SH-SY5Y (cell line): Measurements from ENCODE around the gene NPR2.
A peak's percentile ranks its signal among the peaks of the same experiment; 100 is the strongest.

ENCODE experiments used
- GATA2 ChIP-seq: IDR thresholded peaks from 2 replicates; pipeline ENCODE4 v1.6.1; 2011; ENCODE audit warnings: mild to moderate bottlenecking, low read depth, low read length
- GATA3 ChIP-seq: IDR thresholded peaks from 2 replicates; pipeline ENCODE4 v1.6.1; 2011; ENCODE audit warnings: low read depth, mild to moderate bottlenecking, low read length, moderate library complexity

NPR2 gene

DNA sequence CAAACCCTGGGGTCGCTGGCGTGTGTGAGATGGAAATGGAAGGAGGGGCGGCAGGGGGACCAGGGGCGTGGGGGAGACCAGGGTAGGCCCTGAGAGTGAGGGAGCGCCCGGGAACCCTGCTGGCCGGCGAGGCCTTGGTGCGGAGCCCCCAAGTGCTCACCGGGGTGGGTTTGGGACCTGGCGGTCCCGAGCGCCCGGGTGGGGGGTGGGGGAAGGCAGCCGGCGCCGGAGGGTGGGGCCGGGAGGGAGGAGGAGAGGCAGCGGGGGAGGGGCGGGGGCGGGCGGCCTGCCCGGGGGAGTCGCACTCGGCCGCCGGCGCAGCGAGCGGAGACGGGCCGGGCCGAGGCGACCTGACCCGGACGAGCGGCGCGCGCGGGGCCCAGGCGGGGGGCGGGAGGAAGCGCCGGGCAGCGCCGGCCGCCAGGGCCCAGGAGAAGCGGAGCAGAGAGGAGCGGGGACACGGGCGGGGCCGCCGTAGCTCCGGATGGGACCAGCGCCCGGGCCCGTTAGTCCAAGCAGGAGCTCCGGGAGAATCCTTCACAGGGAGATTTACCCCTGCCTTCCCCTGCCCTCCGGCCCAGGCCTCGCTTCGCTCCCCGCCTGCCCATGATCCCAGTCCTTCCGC lies at the start of gene NPR2:
Gene NPR2 (plus strand): TSS at position 295 of the 625 bp plus-strand sequence. CDS start 818 bp downstream, outside the sequence.
- TF ChIP-seq GATA3: no peak
- TF ChIP-seq GATA2: no peak

DNA sequence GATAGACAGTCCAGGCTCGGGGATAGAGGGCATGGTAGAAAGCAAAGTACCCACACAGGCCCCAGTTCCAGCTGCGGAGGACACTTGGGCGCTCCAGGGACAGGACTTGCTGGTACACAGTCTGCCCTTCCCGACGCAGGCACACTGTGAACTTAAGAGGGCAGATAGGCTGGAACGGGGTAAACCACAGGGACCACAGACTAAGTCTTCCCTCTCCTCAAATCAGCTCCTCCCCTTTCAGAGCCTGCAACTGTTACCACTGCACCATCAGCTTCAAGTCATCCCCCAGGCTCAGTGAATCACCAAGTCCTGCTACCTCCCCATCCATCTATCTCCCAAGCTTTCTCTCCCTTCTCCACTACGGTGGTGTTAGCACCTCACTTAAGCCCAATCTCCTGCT lies 49.7 kb upstream of the NPR2 start:
- TF ChIP-seq GATA3 (no peak), GATA2 (no peak)

DNA sequence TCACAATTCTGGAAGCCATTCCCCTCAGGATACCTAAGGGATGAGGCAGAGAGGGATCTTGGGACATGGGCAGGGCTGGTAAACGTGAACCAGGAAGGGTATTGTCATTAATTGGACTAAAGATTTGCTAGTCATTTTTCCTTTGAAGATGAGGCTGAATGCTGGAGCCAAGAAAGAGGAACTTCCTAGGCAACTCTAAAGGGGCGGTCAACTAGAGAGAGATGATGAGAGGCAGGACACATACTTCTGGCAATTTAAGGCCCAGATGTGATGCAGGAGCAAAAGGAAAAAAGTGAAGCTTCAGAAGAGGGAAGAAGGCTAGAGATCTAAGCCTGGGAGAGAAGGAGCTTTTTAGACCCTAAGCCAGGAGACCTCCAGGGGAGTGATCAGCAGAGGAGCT lies 47.9 kb upstream of the NPR2 start:
- TF ChIP-seq GATA3: no peak
- TF ChIP-seq GATA2: no peak

DNA sequence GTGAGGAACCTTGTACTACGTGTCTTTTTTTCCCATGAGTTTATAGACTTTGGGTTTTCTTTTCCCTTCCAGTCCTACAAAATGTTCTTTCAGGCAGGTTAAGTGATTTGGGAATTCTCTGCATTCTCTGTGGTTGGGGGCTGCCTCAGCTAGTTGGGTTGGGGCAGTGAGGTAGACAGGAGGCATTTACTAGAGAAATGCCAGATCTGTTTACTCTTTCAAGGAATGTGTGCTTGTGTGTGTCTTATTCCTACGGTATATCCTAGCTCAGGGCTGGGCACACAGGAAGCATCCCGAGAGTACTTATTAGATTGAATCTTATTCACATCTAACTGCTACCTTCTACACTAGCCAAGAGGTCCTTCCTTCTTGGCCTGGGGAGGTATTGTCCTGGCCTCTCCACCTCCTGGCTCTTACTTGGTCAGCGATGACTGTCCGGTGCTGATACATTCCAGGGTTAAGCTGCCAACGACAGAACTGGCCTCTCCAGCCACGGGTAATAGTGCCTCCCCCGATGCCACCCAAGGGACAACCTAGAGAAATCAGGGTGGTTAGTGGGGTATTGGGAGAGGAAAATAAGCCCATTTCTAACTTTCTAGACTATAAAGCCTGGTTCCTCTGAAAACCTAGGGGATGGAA lies 47.4 kb upstream of the NPR2 start:
- TF ChIP-seq GATA3 (no peak), GATA2 (no peak)

DNA sequence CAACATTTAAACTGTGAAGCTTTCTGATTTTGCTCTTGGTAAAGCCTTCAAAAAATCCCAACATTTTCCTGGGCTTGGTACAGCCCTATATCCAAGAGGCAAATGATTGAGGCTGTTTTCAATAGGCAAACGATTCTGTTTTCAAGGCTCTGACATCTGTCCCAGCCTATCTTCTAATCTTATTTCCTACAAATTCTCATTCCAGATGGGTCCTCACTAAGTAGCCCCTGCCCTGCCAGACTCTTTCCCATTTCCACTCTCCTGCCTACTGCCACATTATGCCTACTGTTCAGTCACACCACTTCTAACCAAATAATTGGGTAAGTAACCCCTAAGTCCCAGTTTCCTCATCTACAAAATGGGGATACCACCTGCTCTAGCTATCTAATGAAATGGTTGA lies 45.8 kb upstream of the NPR2 start:
- TF ChIP-seq GATA3 (peak; percentile 80; the same call in 1 of the 2 replicates), GATA2 (peak; percentile 87)

DNA sequence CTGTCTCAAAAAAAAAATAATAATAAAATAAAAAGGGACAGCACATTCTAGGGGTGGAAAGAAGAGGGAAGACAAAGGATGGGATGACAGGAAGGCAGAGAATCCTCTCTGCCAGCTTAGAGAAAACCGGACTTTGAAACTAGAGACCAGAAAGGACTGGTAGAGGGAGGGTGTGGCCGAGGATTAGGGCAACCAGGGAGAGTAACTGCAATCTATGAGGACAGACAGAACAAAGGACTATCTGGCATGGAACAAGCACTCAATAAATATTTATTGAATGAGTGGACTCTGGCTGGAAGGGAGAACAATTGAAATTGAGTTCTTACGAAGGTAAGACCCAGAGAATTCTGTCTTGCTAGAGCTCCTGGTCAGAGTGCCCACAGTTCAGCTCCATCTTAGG lies 44.8 kb upstream of the NPR2 start:
- TF ChIP-seq GATA3: no peak
- no peak for TF ChIP-seq GATA2

DNA sequence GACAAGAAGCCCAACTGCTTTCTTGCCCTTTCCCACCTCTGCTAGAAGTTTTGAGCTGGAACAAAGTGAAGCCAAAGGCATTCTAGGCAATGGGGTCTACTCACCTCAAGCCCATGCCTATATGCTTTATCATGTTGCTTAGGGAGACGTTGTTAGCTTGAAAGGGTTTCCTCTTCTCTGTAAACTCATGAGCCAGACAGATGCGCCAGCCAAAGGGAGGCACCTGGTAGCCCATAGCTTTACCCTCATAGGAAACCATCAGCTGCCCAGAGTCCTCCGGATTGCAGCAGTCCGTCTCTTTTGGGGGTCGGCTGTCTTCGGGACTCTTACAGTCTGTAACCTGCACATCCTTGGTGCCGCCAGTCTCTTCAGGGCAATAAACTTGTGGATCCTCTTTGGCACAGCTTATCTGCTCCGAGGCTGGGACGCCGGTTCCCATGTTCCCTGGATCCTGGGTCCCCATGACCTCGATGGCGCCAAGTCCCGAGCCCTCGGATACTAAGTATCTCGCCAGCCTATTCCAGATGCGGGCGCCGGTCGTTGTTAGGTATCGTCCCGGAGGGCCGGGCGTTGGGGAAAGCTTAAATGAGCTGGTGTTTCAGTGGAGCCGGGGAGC lies 43.0 kb upstream of the NPR2 start:
- TF ChIP-seq GATA3: no peak

DNA sequence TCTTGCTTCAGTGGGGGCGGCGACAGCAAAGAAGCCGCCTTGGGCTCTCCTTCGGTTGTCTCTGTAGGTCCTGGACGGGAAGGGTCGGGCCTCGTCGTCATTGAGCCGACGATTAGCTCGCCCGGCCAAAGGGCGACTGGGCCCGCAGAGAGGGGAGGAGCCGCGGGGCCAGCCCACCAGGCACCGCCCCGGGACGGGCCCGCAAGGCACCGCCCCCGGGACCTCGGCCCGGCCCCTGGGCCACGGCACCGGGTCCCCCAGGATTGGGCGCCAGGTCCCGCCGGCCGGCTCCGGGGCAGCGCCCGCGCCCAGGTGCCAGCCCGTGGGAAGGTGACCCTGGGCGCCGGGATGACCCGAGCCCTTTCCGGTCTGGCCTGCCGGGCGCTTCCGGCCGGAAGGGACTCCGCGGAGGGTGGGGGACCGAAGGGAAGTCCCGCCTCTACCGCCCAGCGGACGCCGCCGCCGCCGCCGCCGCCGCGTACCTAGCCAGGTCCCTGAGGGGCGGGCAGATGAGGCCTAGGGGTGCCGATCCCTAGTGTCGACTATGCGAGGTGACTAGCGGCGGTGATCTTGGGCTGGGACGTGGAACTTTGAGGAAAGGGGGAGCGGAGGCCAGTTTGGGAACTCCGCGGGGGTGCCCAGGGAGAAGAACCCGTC lies 42.4 kb upstream of the NPR2 start, which contains the start of the genes GBA2 and RGP1:
Gene GBA2 (minus strand): TSS at position 371 of the 657 bp plus-strand sequence. CDS start 524 bp downstream, outside the sequence.
Gene RGP1 (plus strand): TSS at position 430 of the 657 bp plus-strand sequence. CDS start 469 bp downstream, outside the sequence.
- no peak for TF ChIP-seq GATA2
- TF ChIP-seq GATA3: no peak

DNA sequence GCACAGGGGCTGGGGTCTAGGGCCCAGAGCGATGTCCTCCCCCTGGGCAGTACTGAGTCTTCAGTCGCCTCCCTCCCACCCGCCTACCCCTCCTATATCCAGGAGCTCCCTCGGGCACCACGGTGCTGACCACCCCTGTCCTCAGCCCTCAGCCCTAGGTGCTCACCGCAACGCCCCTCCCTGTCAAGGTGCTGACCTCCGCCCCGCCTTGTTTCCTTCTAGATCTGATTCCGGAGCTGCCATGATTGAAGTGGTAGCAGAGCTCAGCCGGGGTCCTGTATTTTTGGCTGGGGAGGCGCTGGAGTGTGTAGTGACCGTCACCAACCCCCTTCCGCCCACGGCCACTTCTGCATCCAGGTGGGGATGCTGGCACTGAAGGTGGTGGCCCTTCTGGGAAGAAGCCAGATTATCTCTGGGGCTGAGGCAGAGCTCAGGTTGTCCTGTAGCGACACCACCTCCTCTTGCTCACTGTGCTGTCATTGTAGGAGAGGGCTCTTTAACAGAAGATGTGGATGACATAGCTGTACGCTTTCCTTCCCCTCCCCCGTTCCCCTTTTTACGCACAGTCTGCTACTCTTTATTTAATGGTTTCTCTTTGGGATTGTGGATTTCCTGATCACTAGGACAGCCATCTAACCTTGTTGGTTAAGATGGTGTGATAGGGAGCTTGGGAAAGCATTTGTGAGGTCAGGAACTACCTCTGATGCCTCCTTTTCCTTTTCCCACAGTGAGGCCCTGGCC lies 41.7 kb upstream of the NPR2 start:
- TF ChIP-seq GATA2: no peak
- TF ChIP-seq GATA3: no peak

DNA sequence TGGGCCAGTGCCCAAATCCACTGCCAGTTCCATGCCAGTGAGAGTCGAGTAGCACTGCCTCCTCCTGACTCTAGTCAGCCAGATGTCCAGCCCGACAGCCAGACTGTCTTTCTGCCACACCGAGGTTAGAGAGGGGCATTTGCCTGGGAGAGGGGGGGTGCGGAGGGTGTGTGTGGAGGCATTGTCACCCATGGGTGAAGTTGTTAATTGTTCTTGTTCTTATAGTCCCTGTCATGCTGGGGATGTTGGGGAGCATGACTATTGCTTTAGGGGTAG lies 41.2 kb upstream of the NPR2 start:
- TF ChIP-seq GATA2: no peak

DNA sequence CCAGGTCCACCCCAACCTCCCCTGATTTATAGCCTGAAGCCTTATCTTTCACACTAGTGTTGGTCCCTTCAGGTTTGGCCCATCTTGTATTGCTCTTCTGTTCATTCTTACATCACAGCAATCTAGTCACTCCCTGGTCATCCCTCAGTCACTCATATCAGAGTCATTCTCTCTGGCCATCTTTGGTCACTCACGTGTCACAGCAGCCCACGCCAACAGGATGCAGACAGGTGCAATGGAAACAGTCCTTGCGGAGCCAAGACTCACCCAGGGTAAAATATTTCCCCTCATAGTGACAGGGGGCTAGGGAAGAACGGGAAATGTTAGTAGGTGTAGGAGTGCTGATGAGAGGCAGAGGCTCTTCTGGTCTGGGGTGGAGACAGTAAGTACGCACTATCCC lies 37.9 kb upstream of the NPR2 start:
- TF ChIP-seq GATA2: no peak
- TF ChIP-seq GATA3: no peak

DNA sequence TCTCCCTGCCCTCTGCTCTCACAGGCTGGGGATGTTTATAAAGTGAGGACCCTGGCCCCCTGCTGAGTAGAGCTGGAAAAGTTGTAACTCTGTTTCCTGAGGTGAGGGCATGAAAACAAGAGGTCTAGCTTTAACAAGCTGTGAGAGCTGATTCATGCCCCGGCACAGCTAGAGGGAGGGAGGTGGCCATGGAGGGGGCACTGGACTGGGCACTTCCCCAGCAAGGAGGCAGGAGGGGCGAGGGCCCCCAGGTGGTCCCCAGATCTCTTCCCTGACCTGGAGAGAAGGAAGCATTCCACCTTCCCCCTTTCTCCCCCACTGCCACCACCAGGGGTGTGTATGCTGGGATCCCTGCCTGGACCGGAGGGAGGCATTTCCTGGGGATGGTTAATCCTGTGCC lies 37.1 kb upstream of the NPR2 start, which contains the start of gene MSMP:
Gene MSMP (minus strand): TSS at position 13 of the 400 bp plus-strand sequence. CDS start 147 bp downstream, outside the sequence.
- TF ChIP-seq GATA3: no peak
- no peak for TF ChIP-seq GATA2

DNA sequence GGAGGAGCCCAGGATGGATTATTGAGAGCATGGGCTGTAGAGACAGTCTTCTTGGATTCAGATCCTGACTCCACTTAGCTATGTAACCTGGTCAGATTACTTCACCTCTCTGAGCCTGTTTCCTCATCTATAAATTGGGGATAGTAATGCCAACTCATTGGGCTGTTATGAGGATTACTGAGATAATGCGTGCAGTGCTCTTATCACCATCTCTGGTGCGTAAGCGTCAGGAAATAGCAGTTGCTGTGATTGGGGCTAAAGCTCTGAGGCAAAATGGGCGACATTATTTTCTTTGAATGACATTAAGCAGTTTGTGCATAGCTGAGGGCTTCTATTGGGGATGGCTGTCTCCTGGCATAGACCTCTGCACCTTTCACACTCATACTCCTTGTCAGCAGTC lies 36.3 kb upstream of the NPR2 start:
- TF ChIP-seq GATA2: no peak
- no peak for TF ChIP-seq GATA3

DNA sequence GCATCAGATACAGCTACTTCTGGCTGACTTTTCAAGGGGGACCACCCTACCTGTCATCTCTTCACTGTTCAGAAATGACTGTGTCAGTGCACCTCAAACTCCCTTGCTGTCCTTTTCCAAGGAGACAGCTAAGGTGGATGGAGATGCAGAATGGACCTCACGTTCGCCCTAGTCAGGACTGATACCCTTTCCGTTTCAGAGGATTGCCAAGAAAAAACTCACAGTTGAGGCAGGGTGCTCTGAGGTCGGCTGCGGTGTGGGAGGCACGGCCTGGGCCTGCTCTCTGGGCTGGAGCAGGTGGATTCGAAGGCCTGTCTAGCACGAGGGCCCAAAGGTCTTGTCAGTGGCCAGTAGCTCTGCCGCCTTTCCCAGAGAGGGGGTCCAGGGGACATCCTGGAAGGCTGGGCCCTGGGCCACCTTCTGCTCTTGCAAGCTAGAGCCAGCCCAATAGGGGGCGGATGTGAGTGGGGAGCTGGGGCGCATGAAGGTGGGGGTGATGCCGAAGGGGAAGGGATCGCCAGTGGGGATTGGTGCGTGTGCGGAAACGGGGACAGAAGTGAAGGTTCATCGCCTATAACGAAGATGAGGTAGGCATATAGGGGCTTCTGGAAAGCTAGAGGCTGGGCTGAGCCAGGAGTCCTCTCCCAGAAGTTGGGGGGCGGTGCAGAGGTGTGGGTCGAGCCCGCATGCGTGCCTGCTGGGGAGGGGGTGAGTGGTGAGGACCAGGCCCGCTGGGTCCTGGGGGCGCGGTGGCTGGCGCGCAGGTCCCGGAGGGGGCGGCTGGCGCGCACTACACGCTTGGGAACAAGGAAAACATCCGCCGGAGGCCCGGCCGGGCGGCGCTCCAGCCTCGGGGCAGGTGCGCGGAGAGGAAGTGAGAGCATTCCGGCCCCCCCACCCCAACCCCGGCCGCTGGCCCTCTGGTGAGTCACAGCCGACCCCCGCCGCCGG lies 34.8 kb upstream of the NPR2 start:
- TF ChIP-seq GATA3 (no peak), GATA2 (no peak)
